ENCODE results near the gene KIAA0930.
"Not testable (repeated sequence)": the region's sequence is repeated elsewhere in the genome, so short reads cannot be mapped to it uniquely, and the experiment has no call there.

Gene KIAA0930

GRCh38 chr22:45200230-45200629, 40.5 kb downstream of the KIAA0930 start:
- no peak for DNase-seq

- DNase-seq, result no peak
Measured at GRCh38 chr22:45199723-45200122, 41.0 kb downstream of the KIAA0930 start.

GRCh38 chr22:45198463-45198795, 42.3 kb downstream of the KIAA0930 start:
- no peak for DNase-seq

- DNase-seq, result no peak
Measured at GRCh38 chr22:45197606-45198462, 42.9 kb downstream of the KIAA0930 start.

GRCh38 chr22:45196926-45197605, 43.6 kb downstream of the KIAA0930 start:
- no peak for DNase-seq

DNA sequence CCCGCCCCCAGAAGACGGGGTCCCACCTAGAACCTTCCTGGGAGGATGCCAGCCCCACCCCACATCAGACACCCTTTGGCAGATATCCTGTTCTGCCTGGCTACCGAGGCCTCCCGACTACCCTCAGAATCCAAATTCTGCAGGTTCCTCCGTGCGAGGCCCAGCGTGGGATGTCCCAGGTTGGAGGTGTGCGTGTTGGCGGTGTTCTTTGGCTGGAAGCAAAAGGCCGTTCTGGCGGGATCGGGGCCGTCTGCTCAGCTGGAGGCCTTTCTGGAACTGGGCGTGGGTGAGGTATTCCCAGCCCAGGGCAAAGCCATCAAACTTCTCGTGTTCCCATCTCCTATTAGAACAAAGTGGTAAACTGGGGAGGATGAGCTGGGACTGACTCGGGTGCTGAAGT, 44.4 kb downstream of the KIAA0930 start:
- DNase-seq, result no peak

DNA sequence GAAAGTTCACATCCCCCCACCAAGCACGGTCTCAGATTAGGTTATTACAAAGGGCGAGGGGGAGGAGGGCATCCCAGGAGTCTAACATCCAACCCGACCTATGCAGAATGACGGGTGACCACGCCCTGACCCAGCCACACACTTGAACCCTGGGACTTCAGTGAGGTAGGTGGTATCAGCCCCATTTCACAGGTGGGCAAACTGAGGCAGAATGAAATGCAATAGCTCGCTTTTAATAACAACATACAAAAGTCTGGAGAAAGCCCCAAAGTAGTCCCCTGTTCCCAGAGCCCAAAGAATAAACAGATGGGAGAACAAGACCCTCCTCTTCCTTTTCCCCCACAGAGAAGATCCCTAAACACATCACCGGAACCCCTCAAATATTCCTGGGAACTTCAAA, 45.1 kb downstream of the KIAA0930 start:
- DNase-seq, result no peak

- DNase-seq, result no peak
Measured at GRCh38 chr22:45194686-45195085, 46.0 kb downstream of the KIAA0930 start.

DNA sequence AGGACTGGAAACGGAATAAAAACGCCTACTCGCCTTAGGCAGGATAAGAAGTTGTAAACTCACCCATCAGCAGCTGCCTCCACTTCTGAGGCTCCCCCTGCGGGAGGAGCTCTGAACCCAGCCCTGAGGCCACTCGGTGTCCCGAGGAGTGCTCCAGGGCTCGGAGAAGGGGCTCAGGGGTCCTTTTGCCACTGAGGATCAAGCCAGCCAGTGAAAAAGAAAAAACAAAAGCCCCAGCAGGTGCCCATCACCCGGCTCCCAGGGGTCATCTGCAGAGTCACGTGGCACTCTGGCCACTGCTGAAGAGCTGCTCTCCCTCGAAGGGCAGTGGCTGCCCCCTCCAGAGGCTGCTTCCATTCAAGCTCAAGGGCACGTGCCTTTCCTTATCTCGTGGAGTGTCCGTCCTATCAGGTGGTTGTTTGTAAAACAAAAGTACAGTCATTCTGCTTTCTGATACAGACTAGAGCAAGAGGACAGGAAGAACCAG, 48.0 kb downstream of the KIAA0930 start:
- DNase-seq, result no peak

GRCh38 chr22:45191746-45192145, 48.9 kb downstream of the KIAA0930 start:
- DNase-seq, result not testable (repeated sequence)

DNA sequence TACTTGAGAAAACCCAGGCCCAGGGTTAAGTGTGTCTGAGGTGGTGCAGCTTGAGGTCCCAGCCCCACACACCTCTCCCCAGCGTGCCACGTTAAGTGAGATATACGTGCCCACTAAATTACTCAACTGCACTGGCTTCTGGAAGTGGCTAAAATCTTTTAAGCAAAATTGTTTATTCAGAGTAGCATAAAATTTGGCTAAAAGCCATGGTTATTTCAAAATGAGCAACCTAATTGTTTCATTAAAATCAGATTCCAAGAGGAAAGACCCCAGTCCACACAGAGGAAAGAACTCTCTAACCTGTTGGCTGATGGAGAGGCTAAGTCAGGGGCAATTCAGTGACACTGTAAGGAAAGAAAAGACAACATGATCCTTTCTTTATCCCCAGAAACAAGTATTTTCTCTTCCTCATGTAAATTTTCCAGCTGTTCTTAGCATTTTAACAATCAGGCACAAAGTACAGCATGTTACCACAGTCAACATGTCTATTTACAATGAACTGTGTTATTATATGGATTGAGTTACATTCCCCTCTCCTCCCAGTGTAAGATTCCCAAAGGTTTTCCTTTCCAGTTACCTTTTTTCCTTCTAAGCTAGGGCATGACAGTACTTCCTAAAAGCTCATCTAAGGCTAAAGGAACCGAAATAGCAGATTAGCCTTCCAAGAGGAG, 50.4 kb downstream of the KIAA0930 start:
- no peak for DNase-seq

DNA sequence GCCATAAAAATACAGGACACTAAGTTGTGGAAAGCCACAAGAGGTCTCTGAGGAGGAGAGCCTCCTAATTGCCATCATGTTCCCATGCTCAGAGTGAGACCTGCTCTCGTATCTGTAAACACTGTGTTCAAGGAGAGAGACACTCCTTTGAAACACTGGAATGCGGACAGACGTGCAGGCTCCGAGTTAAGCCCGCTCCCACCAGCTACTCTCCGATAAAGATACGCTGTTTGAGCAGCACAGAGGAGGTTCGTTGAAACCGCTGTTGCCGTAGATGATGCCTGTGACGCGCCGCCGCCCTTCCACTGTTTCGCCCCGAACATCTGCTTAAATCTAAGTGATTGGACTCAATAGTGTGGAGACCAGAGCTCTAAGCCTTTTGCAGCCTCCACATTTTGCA, 51.9 kb downstream of the KIAA0930 start:
- DNase-seq, result no peak

GRCh38 chr22:45187891-45188290, 52.8 kb downstream of the KIAA0930 start:
- DNase-seq, result no peak

- DNase-seq, result no peak
Measured at GRCh38 chr22:45185718-45186514, 54.8 kb downstream of the KIAA0930 start.

DNA sequence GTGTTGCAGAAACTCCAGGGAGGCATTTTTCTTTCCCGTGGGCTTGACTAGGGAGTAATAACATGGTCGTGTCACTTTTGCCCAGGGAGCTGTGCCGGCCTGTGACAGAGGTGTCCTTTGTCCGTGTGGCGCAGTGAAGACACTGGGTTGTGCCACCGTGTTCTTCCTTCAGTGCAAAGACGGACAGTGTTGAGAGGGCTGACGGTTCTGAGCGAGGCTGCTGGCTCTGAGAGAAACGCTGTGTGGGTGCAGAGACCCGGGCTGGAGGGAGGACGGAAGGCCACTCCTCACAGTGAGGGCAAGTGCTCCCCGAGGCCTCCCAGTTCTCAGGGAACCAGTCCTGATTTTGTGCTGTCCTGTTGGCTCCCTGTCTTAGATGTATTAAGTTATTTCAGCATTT, 56.7 kb downstream of the KIAA0930 start:
- no peak for DNase-seq

GRCh38 chr22:45181766-45182165, 58.9 kb downstream of the KIAA0930 start:
- no peak for DNase-seq

DNA sequence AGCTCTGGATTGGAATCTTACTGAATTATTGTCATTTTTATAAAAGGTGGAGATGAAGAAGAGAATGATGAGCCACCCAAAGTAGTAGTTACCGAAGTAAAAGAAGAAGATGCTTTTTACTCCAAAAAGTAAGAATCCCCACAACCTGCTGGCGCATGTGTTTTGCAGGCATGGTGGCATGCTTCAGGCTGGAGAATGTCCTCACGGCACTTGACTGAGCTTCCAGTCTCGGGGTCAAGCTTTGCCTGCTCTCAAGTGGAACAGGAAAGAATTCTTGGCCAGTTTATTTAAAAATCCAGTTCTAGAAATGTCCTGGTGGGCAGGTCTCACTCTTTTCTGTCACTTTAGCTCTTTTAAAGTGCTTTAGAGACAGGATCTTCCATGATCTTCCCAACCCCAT, 59.5 kb downstream of the KIAA0930 start:
- no peak for DNase-seq

GRCh38 chr22:45180146-45180679, 60.5 kb downstream of the KIAA0930 start:
- no peak for DNase-seq

- DNase-seq, result no peak
Measured at GRCh38 chr22:45179276-45180049, 61.2 kb downstream of the KIAA0930 start.

- DNase-seq, result no peak
Measured at GRCh38 chr22:45172881-45173585, 67.7 kb downstream of the KIAA0930 start.

DNA sequence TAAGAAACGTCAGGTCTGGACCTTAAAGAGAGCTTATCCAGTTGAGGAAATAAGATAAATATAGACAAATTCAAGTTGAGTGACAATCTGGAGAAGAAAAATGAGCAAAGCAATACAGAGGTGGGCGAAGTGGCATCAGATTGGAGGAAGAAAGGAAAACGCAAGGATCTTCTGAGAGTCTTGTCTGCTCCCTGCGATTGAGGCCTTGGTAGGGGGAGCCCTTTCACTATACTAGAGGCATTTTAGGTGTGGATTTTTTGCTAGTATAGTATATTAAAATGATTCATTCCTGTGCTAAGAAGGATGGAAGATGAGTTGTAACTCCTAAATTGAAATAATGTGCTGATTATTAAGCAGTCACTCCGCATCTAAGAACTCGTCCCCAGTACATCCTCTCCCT, 68.9 kb downstream of the KIAA0930 start:
- DNase-seq, result no peak
